HEK293T (cell line): ENCODE results near the gene SMARCAL1.

Source experiments
- ARNT ChIP-seq: fragments of 450-650 bp; IDR thresholded peaks from 2 replicates; pipeline ENCODE4 v1.6.1; 2017; ENCODE audit warnings: mild to moderate bottlenecking
- BHLHE40 ChIP-seq: fragments of 450-650 bp; IDR thresholded peaks from 2 replicates; pipeline ENCODE4 v1.6.1; 2016; ENCODE audit warnings: mild to moderate bottlenecking, moderate library complexity, borderline replicate concordance
- CTBP1 ChIP-seq: fragments of 450-650 bp; IDR thresholded peaks from 2 replicates; pipeline ENCODE4 v1.6.1; 2016; ENCODE audit warnings: borderline replicate concordance
- FOXK2 ChIP-seq: fragments of 450-650 bp; IDR thresholded peaks from 2 replicates; pipeline ENCODE4 v1.6.1; 2016; ENCODE audit warnings: mild to moderate bottlenecking
- FOXM1 ChIP-seq: fragments of 450-650 bp; IDR thresholded peaks from 2 replicates; pipeline ENCODE4 v1.6.1; 2017; ENCODE audit warnings: mild to moderate bottlenecking, borderline replicate concordance
- L3MBTL2 ChIP-seq: fragments of 450-650 bp; conservative IDR thresholded peaks from 2 replicates; pipeline ENCODE4 v1.6.1; 2016; ENCODE audit warnings: mild to moderate bottlenecking
- NFRKB ChIP-seq: fragments of 450-650 bp; IDR thresholded peaks from 2 replicates; pipeline ENCODE4 v1.6.1; 2016; ENCODE audit warnings: mild to moderate bottlenecking, moderate library complexity
- SP1 ChIP-seq: fragments of 450-650 bp; IDR thresholded peaks from 2 replicates; pipeline ENCODE4 v1.6.1; 2017
- SUZ12 ChIP-seq: fragments of 450-650 bp; IDR thresholded peaks from 2 replicates; pipeline ENCODE4 v1.6.1; 2016; ENCODE audit warnings: mild to moderate bottlenecking
- TARDBP ChIP-seq: fragments of 450-650 bp; IDR thresholded peaks from 2 replicates; pipeline ENCODE4 v1.6.1; 2016

DNA sequence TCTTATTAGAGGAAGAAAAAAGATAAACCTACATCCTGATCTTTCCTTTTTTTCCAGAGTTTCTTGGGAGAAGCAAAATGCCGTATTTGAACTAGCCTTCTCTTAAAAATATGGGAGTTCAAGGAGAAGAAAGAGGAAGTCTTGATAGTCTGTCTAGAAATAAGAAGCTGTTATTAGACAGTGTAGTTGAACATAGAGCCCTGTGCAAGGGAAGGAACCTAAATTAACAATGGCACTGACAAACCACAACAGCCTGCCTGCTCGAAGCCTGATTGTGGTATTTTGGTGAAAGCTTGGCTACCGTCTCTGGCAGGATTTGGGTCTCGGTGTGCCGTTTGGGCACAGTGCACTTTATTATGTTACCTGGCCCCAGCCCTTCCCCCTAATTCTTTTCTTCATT lies 17.1 kb downstream of the SMARCAL1 start:
- TF ChIP-seq SP1 (no peak), FOXM1 (no peak), BHLHE40 (no peak), FOXK2 (no peak), ARNT (no peak), L3MBTL2 (no peak), NFRKB (no peak), CTBP1 (no peak), SUZ12 (no peak), TARDBP (no peak)
